Skeletal muscle satellite cell (primary cell): Measurements from ENCODE around the gene CCDC30.

ENCODE experiments used
- H3K27me3 ChIP-seq: 2 replicates; pipeline ENCODE4 v1.7.0; 2013; ENCODE audit warnings: low read length; ENCODE audit not compliant: control insufficient read depth, insufficient read depth
- H3K36me3 ChIP-seq: 2 replicates; pipeline ENCODE4 v1.7.0; 2013; ENCODE audit warnings: mild to moderate bottlenecking, control low read depth, low read length; ENCODE audit not compliant: insufficient read depth
- H3K4me1 ChIP-seq: 2 replicates; pipeline ENCODE4 v1.7.0; 2013; ENCODE audit warnings: low read length; ENCODE audit not compliant: control insufficient read depth, insufficient read depth
- H3K4me2 ChIP-seq: 2 replicates; pipeline ENCODE4 v1.7.0; 2013; ENCODE audit warnings: mild to moderate bottlenecking, low read length
- H3K4me3 ChIP-seq: 2 replicates; pipeline ENCODE4 v1.7.0; 2013; ENCODE audit warnings: low read length
- H3K9ac ChIP-seq: 2 replicates; pipeline ENCODE4 v1.7.0; 2013; ENCODE audit warnings: mild to moderate bottlenecking, low read depth, low read length, moderate library complexity
- H3K9me3 ChIP-seq: replicated peaks from 2 replicates; pipeline ENCODE4 v1.7.0; 2013; ENCODE audit warnings: mild to moderate bottlenecking, control low read depth, low read length

The CCDC30 gene

DNA sequence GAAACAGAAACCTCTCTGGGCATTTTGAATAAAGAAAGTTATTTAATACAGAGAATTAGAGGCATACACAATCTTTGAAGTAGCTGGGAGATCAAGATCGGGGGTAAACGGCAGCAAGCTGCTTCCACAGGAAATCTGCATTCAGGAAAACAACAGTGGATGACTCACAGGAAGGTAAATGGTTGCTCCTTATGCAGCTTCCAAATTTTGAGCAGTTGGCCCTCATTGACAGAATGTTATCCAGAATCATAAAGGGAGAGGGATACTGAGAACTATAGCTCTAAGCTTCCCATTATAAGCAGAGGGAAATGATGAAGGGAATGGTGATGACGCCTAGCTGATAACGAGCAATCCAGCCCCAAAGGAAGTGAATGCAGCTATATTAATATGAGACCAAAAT, 35.8 kb upstream of the CCDC30 start:
- no peaks in the 10 kb centered on the region for H3K4me1 ChIP-seq
- no peaks in the 10 kb centered on the region for H3K9me3 ChIP-seq
- H3K4me2 ChIP-seq = no peak overlapping the region

DNA sequence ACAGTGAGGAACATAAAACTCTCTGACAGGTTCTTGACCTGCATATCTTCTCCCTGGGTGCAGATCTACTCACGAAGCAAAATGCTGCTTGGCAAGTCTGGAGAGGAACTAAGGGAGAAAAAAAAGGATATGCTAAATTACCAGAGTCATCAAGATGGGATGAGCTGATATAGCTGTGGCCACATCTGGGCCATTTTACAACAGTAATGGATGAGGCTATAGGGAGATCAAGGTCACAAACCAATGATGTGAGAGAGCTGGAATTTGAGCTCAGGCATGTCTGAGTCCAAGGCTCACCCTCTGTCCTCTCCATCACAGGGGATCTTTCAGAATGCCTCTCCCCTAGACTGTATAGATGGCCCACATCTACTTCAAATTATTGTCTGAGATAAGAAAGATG, 33.5 kb upstream of the CCDC30 start:
- H3K9ac ChIP-seq = no peak overlapping the region
- peaks cover 19% of the 10 kb centered on the region for H3K27me3 ChIP-seq
- no peak overlapping the region for H3K4me2 ChIP-seq
- H3K9me3 ChIP-seq = no peaks in the 10 kb centered on the region
- no peak overlapping the region for H3K4me3 ChIP-seq
- no peaks in the 10 kb centered on the region for H3K36me3 ChIP-seq
- H3K4me1 ChIP-seq = no peaks in the 10 kb centered on the region

More for the DNA sequence above, 35.8 kb upstream of the CCDC30 start:
- Histone ChIP-seq H3K4me3 (no peak overlapping the region), H3K9ac (no peak overlapping the region), H3K36me3 (no peaks in the 10 kb centered on the region), H3K27me3 (peaks cover 17% of the 10 kb centered on the region)

DNA sequence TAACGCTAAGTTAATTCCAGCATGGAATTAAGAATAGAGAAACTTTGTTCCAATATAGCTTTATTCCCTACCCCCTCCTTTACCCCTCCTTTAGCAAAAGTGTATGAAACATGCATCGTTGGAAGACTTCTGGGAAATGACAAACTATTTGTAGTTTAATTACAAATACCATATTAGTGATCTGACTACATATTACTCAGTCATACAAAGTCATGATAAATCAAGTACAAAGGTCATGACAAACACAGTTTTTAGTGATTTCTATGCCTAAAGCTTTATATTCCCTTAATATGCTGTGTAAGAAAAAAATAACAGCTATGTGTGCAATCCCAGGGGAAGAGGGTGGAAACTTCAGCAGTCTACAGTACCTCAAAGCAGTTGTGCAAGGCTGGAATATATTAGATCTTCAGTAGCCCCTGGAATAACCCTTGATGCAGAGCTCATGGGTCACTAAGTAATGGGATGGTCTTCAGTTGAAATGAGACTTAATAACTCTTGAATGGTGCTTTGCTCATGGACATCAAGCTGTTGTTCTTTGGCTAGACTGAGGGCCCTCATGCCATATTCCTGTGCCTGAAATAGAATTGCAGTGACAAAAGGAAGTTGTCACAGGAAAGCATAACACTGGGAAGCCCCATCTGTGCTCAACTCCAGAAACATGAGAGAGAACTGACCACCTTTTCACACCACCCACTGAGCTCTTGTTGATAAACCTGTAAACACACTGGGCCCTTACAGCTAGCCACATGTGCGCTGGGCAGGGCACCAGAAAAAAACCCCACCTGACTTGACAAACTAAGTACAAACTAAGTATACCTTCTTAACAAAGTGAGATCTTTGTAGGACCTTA, 32.6 kb upstream of the CCDC30 start:
- no peaks in the 10 kb centered on the region for H3K36me3 ChIP-seq
- no peak overlapping the region for H3K9ac ChIP-seq
- no peaks in the 10 kb centered on the region for H3K9me3 ChIP-seq
- H3K4me2 ChIP-seq = no peak overlapping the region
- peaks cover 19% of the 10 kb centered on the region for H3K27me3 ChIP-seq
- no peaks in the 10 kb centered on the region for H3K4me1 ChIP-seq
- H3K4me3 ChIP-seq = no peak overlapping the region

DNA sequence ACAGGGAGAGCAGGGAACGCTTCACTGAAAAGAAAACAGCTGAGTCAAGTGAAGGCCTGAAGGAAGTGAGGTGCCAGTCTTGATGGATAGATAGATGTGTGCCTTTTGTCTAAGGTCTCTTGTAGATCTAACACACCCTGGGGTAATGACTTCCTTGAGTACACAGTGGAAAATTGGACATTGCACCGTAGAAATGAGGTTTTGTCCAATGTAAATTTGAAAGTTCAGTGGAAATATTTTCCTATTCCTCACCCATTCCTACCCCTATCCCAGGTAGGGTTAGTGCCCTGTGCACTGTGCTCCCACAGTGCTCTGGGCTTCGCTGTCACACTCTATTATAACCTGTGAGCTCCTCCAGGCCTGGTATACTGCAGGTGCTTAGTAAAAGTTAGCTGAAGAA, 31.6 kb upstream of the CCDC30 start:
- Histone ChIP-seq H3K9ac (no peak overlapping the region), H3K4me1 (no peaks in the 10 kb centered on the region), H3K9me3 (no peaks in the 10 kb centered on the region), H3K4me3 (no peak overlapping the region), H3K36me3 (no peaks in the 10 kb centered on the region), H3K27me3 (peaks cover 19% of the 10 kb centered on the region), H3K4me2 (no peak overlapping the region)

DNA sequence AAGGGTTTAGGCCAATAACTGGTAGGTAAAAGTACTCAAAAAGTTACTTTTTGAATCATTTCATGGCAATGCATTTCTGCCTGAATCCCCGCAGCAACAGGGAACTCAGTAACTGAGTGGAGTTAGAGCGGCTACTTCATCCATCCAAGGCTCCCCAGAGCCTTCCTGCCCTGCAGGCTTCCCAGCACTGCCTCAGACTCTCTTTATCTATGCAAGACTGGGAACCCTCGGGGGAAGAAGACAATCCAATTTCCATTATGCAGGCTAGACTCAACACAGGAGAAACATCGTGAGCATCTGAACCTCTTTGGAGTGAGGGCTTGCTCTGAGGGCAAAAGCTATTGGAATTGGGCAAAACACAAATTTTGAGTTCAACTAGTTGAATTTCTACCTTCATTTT, 30.4 kb upstream of the CCDC30 start:
- no peak overlapping the region for H3K9ac ChIP-seq
- H3K9me3 ChIP-seq = no peaks in the 10 kb centered on the region
- H3K27me3 ChIP-seq = peaks cover 19% of the 10 kb centered on the region
- no peaks in the 10 kb centered on the region for H3K4me1 ChIP-seq
- H3K36me3 ChIP-seq = no peaks in the 10 kb centered on the region
- H3K4me3 ChIP-seq = no peak overlapping the region
- no peak overlapping the region for H3K4me2 ChIP-seq

DNA sequence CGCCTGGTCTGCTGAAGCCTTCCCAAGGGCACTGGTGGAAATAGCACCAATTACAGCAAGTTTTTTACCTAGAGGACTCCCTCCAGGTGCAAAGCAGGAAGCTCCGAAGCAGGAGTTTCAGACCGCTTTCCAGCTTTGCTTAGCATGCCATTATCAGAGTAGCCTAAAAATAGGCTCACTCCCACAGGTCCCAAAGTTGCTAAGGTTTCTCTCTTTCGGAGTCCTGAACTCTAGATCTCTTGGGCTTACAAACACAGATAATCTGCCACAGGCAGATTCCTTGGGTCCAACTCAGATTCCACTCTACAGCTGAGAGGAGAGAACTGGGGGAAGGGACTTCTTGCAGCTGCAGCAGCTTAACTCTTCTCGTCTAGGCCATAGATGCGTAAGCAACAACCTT, 29.7 kb upstream of the CCDC30 start:
- Histone ChIP-seq H3K4me2 (no peak overlapping the region), H3K4me1 (no peaks in the 10 kb centered on the region), H3K36me3 (no peaks in the 10 kb centered on the region), H3K27me3 (peaks cover 19% of the 10 kb centered on the region), H3K9ac (no peak overlapping the region), H3K4me3 (no peak overlapping the region), H3K9me3 (no peaks in the 10 kb centered on the region)

DNA sequence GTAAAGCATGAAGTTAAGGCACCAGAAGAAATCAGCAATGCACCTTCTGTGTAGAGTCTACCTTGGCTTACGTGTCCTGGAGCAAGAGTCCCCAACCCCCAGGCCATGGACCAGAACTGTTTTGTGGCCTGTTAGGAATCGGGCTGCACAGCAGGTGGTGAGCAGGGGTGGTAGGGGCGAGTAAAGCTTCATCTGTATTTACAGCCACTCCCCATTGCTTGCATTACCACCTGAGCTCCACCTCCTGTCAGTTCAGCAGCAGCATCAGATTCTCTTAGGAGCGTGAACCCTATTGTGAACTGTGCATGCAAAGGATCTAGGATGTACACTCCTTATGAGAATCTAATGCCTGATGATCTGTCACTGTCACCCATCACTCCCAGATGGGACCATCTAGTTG, 28.7 kb upstream of the CCDC30 start:
- Histone ChIP-seq H3K4me3 (no peak overlapping the region), H3K9me3 (no peaks in the 10 kb centered on the region), H3K4me2 (no peak overlapping the region), H3K36me3 (no peaks in the 10 kb centered on the region), H3K27me3 (peaks cover 19% of the 10 kb centered on the region), H3K9ac (no peak overlapping the region), H3K4me1 (no peaks in the 10 kb centered on the region)

DNA sequence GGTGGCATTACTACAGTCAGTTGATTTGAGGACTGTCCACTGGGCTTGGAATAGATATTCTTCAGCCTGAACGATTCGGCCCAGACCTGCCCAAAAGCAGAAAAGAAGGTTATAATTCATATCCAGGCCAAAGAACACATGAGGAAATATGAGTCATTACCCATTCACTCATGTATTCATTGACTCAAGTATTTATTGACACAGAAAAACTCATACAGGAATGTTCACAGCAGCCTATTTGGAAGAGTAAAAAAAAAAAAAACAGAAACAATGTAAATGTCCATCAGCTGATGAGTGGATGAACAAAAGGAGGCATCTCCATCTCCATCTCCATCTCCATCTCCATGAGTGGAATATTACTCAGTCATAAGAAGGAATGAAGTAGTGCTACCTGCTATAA, 23.1 kb upstream of the CCDC30 start:
- H3K36me3 ChIP-seq = no peaks in the 10 kb centered on the region
- no peak overlapping the region for H3K4me2 ChIP-seq
- no peak overlapping the region for H3K9ac ChIP-seq
- peaks cover 11% of the 10 kb centered on the region for H3K4me1 ChIP-seq
- H3K9me3 ChIP-seq = no peaks in the 10 kb centered on the region
- no peak overlapping the region for H3K4me3 ChIP-seq
- H3K27me3 ChIP-seq = peaks cover 4% of the 10 kb centered on the region

DNA sequence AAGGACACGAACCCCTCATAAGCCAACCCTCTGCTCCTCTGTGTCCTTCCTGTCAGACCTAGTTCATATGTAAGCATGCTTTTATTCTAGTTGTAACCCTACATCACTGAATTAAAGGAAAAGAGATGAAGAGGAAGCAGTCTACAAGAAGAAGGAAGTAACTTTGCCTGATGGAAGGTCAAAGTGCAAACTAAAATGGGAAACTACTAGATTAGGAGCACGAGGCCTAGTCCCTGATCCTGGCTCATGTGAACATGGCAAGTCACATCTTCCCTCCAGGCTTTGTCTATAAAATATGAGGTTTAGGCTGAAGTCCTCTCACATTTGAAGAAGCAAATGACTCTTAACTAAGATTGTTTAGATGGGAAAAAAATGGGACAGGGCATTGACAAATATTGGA, 20.4 kb upstream of the CCDC30 start:
- Histone ChIP-seq H3K4me3 (no peak overlapping the region), H3K36me3 (no peaks in the 10 kb centered on the region), H3K4me2 (no peak overlapping the region), H3K27me3 (peaks cover 4% of the 10 kb centered on the region), H3K4me1 (peaks cover 11% of the 10 kb centered on the region), H3K9me3 (no peaks in the 10 kb centered on the region), H3K9ac (no peak overlapping the region)

DNA sequence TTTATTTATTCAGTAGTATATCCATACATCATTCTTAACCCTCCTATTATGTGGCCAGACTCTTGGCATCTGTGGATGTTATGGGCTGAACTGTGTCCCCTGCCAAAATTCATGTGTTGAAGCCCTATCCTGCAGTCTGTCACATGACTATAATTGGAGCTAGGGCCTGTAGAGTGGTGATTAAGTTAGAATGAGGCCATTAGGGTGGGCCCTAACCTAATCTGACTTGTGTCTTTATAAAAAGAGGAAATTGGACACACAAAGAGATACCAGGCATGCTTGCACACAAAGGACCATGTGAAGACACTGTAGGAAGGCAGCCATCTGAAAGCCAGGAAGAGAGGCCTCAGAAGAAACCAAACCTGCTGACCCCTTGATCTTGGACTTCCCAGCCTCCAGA, 13.8 kb upstream of the CCDC30 start:
- Histone ChIP-seq H3K4me3 (no peak overlapping the region), H3K27me3 (no peaks in the 10 kb centered on the region), H3K4me1 (no peaks in the 10 kb centered on the region), H3K4me2 (no peak overlapping the region), H3K9me3 (no peaks in the 10 kb centered on the region), H3K36me3 (no peaks in the 10 kb centered on the region), H3K9ac (no peak overlapping the region)

DNA sequence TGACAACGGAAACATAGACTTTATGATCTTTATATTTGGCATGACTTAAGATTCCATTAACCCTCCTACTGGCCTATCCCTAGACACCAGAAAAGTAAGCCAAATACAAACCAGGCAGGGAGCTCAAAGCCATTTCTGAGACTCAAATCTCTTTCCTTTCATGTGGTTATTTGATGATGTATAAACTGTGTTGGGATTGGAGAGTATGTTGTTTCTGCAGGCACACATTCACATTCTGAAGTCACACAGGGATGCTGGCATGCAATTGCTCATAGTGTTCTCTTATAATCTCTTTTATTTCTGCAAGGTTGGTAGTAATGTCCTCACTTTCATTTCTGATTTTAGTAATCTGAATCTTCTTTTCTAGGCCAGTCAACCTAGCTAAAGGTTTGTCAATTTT, 13.0 kb upstream of the CCDC30 start:
- no peak overlapping the region for H3K9ac ChIP-seq
- no peak overlapping the region for H3K4me2 ChIP-seq
- no peak overlapping the region for H3K4me3 ChIP-seq
- no peaks in the 10 kb centered on the region for H3K27me3 ChIP-seq
- H3K4me1 ChIP-seq = no peaks in the 10 kb centered on the region
- H3K36me3 ChIP-seq = no peaks in the 10 kb centered on the region
- H3K9me3 ChIP-seq = no peaks in the 10 kb centered on the region

DNA sequence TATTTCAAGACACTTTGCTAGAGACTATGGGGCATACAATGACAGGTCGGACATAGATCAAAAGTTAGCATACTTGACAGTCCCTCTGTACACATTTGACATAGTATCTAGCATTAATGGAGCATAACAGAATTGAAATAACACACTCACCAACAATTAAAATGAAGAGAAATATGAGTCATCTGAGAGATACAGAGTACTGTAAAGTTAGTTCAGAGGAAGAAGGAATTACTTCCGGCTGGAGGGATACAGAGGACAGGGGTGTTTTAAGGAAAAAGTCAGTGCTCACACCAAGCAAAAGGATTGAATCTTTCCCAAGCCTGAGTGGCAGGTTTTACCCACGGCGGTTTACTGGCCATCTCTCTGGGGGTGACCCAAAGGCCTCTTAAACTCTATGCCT, 9.7 kb upstream of the CCDC30 start:
- no peaks in the 10 kb centered on the region for H3K9me3 ChIP-seq

More for the DNA sequence above, 9.7 kb upstream of the CCDC30 start:
- Histone ChIP-seq H3K4me3 (no peak overlapping the region), H3K4me2 (no peak overlapping the region), H3K4me1 (peaks cover 14% of the 10 kb centered on the region), H3K9ac (no peak overlapping the region), H3K36me3 (no peaks in the 10 kb centered on the region), H3K27me3 (no peaks in the 10 kb centered on the region)
